Activated CD4-positive, CD25-positive, alpha-beta regulatory T cell treated with anti-CD3 and anti-CD28 coated beads, Interleukin-2, amount 50 U/mL, for 24 hours (primary cell): Measurements from ENCODE around the gene ENAH.
A peak's percentile ranks its signal among the peaks of the same experiment; 100 is the strongest.

ENCODE experiments used
- ATAC-seq, 2 donors: fragments of 150-1000 bp; cut with Tn5 transposase; one replicate each; pipeline ENCODE4 v1.10.0; 2021; ENCODE audit warnings: mild to moderate bottlenecking in 1 of 2, moderate library complexity in 1 of 2

The ENAH gene

DNA sequence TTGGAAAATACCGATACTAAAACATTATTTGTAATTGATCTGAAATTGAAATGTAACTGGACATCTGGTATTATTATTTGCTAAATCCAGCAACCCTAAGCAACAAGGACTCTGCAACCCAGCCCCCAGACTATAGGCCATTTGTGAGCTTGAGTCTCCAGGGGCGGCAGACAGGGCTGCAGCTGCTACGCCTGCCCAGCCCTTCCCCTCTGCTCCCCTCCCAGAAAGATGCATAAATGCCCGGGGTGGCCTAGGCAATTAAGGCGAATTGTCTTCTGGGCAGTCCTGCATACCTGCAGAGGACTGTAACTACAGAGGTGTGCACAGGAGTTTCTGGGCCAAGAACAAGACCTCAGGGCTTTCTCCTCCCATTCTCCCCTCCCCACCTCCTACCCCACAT, 183.9 kb downstream of the ENAH start:
- ATAC-seq, result no peak

DNA sequence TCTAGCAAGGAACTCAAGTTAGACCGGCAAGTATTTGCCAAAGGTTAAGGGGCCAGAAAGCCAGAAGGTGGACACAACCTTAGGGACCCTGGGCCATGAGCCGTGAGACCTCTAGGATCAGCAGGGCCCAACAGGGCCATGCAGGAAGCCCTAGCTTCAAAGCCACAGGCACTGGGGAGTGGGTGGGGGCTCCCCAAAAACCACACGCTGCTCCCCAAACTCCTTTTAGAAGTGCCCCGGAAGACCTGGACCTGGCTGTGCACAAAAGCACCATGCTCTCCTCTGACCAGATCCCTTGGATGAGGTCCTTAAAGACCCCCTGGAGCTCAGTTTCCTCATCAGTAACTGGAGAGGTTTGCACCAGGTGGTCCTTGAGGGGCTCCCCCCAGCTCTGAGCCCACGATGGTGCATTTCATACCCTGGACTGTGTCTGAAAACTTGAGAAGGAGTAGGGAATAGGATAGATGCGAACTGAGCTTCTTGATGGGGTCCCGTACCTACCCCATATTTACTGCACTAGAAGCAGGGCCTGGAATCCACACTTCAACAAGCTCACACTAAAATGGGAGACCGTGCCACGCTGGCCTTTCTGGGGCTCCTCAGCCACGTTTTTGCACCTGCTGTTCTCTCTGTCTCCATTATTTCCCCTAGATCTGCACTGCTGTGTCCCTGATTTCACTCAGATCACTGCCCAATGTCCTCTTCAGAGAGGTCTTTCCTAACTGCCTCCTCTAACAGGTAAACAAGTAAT, 184.5 kb downstream of the ENAH start:
- ATAC-seq, result no peak

DNA sequence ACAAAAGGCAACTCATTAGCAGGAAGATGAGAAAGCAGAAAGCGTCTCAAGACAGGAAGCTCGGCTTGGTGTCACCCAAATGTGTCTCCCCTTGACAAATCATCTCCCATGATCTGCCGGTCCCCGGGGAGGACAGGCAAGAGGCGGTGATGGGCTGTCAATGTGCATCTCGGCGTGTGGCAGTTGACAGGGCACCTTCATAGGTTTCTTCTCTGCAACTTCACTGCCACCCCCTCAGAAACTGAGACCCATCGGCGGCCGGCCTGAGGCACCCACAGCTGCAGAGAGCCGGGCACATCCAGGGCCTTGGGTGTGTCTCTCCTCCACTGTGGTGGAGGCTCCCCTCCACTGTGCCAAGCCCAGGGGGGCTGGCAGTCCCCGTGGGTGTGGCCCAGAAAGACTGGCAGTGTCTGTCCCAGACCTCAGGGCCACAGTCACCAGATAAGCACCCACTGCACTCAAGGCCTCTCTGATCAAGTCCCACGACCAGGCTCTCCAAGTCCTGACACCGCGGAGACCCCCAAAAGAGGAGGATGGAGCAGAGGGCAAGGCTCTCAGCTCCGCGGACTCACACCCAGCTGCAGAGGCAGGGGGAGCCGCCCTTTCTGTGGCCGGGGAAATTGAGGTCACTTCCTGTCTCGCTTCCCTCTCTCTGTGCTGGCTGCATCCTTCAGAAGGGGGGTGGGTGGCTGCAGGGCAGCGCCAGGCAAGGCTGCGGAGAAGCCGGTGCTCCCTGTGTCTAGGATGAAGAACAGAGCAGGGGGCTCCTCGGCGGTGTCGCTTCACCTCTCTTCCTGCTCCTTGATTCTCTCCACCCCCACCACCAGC, 185.5 kb downstream of the ENAH start:
- peak; percentile 90 to 91 for ATAC-seq

GRCh38 chr1:225466848-225467192, 186.1 kb downstream of the ENAH start:
- ATAC-seq, result no peak

GRCh38 chr1:225465793-225466517, 187.0 kb downstream of the ENAH start:
- no peak for ATAC-seq

DNA sequence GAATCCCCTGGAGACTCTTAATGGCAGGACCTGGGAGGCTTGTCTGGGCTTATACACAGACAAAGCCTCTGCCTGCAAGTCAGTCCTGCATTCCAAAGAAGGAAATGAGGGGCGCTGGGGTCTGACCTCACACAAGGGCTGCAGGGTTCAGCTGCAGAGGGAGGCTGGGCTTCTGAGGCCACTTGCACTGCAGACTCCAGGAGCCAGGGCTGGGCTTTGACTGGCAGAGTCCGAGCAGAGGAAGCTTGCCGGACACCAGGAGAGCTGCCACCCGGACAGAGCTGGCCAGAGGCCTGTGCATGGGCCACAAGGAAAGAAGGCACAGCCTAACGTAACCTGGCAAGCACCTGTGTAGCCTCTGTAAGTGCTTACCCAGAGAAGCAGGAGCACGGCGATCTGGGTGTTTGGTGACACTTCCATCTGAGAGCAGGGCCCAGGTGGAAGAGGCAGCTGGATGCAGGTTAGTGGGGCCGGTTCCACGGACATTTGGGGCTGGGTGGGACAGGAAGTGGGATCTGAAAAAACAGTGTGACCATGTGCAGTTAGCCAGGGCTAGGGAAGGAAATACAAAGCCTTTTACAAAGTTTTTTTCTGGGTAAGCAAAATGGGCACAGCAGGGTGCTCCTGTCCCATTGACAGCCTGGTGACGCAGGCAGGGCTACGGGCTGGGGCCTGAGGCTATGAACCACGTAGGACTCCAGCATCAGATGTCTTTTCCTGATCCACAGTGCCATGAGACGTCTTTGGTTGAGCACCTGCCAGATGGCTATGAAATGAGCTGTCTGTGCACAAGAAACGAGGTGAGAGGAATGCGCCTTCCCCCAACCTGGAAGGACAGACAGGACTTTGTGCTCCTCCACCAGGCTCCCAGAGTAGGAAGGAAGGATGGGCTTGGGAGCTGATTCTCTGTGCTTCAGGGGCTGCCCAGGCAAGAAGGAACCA, 187.8 kb downstream of the ENAH start:
- no peak for ATAC-seq

DNA sequence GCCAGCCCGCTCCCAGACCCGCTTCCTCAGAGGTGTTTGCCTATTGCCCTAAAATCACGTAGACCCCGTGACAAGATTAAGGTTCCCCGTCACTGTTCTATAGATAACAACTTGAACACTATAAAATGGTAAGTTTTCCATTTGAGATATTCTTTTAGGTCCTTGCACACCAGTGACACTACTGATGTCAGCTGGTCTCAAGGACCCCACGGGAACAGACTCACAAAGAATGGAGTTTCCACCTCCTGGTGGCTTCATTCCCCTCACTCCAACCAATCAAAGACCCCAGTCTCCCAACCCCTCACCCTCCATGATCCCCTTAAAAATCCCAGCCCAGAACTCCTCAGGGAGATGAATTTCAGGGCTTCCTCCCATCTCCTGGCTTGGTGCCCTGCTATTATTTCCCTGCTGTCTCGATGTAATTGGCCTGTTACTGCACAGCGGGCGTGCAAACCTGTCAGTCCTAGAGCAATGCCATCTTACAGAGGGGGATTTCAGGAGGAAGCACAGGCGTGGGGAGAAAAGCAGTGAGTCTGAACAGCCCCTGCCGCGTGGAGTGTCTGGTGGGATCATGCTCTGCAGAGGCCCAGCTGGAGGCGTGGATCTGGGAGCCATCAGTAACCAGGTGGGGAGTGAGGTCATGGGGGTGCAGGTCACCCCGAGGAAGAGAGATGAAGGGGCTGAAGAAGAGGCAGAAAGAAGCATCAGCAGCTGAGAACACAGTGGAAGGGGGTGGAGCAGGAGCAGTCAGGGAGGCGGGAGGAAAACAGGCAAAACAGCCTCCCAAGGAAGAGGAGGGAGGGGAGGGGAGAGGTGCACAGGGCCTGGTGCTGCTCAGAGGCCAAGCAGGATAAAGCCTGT, 190.0 kb downstream of the ENAH start:
- no peak for ATAC-seq

DNA sequence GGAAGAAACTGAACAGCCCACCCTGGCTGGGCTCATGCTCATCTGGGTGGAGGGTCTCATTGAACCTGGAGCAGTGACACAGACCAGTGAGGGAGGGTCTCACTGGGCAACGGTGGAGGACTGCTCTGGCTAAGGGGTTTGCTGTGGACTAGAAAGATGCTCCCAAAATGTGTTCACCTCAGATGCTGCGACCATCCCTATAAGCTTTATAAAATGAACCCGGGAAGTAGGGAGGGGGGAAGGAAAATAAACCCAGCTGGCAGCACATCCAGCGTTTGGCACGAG, 190.6 kb downstream of the ENAH start:
- no peak for ATAC-seq

- ATAC-seq, result no peak
Measured at GRCh38 chr1:225461533-225462428, 191.1 kb downstream of the ENAH start.

GRCh38 chr1:225460737-225461532, 192.0 kb downstream of the ENAH start:
- ATAC-seq, result peak; percentile 85 to 91

DNA sequence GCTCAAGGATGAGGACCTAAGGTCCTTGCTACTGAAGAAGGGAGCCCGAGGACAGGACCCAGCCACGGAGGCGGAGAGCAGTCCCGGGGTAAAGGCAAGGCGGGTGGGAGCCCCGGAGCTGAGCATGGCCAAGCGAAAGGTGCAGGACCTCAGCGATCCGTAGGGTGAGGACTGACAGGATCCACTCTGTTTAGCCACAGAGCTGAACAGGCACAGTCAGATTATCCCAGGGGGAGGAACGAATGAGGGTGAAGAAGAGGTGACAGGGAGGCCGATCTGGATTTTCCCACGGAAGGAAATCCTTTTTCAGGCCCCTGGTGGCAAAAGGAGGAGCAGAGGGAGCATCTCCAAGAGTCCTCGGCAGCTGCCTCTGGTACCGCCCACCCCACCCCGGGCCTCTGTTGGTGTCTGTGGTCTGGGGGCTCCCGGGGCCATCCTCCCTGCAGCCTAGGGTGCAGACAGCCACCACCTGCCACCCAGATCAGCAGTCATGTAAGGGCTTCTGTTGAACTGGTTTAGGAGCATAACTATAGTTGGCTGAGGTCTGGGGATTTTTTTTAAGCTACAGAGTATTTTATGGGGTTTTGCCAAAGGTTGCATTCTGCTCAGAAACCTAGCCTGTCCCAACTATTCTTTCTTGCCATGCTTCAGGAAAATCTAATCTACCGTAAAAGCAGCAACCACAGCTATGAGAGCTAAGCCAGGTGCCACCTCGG, 192.7 kb downstream of the ENAH start:
- ATAC-seq, result no peak

DNA sequence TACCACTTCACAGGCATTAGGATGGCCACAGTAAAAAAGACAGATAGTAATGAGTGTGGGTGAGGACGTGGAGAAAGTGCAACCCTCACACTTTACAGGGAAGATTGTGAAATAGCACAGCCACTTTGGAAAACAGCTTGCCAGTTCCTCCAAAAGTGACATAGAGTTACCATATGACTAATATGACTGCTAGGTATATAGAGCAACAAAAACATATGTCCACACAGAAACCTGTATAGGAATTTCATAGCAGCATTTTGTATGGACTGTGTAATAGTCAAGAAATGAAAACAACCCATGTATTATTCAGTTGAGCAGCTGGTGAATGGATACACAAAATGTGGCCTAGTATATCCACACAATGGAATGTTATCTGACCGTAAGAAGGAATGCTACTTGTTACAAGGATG, 194.7 kb downstream of the ENAH start:
- ATAC-seq, result no peak

GRCh38 chr1:225454733-225455132, 198.2 kb downstream of the ENAH start:
- ATAC-seq, result peak; percentile 98 to 99

DNA sequence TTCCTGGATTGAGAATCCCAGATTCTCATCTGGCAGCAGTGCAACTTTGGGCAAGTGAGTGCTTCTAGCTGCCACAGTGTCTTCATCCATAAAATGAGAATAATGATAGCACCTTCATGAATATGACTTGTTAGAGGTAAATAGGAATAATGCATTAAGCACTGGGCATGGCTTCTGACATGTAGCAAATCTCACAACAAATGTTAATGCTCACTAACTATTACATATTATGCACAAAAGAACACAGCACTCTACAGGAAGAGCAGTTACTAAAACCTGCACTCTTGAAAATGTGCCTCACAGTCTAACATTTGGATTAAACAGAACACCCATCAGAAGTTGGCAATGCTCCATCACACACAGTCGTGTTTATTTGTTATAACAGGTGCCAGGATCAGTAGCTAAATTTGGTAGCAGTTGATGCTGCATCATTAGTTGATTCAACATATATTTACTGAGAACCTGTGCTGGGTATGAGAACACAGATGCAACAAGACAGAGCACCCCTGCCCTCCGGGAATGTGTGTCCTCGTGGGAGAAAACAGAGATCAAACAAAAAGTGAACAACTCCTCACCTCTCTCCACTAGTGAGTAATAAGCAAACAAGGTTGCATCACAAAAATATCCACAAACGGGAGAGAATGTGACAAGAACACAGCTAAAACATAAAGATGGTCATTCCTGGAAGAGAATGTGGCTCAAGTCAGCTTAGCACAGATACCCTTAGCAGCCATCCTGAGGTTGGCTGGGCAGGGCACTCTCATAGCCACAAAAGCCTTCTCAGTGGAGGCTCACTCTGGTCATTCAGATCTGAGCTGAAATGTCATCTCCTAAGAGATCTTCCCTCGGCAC, 198.9 kb downstream of the ENAH start:
- peak in 1 of 2 donors; percentile 3 for ATAC-seq

- ATAC-seq, result no peak
Measured at GRCh38 chr1:225451840-225452515, 200.9 kb downstream of the ENAH start.

GRCh38 chr1:225451340-225451739, 201.6 kb downstream of the ENAH start:
- no peak for ATAC-seq

DNA sequence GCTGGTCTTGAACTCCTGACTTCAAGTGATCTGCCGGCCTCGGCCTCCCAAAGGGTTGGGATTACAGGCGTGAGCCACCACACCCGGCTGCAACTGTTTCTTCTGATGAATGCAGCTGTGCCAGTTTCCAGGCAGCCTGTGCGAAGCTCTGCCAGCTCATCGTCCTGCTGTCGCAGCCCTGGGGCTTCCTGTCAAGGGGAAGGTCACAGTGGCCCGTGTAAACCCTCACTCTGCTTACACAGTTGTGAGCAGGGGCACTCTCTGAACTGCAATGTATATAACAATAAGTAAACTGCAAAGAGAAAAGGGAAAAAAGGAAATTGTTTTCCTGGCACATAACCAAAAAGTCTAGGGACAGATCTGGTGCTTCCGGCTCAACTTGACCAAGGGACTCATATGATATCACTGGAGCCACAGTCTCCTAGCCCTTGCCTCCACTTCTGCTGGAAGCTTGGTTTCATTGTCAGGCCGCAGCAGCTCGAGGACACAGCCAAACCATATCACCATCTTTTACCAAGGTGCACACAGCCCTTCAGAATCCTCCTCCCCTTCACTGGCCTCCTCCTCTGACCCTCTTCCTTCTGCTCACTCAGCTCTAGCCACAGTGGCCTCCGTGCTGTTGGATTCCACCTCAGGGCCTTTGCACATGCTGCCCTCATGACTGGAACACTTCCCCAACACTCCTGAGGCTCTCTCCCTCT, 202.3 kb downstream of the ENAH start:
- no peak for ATAC-seq
